Thymus (tissue), 14 donors: Measurements from ENCODE around the gene KANK4. TPM values are rescaled to one million over a fixed set of nuclear protein-coding genes. Genes with fewer than 3 reads are reported as not detected.

Experiments used
- DNase-seq, 9 donors: peaks; one replicate each; pipeline ENCODE4 v3.0.0-alpha.2; 2013; ENCODE audit warnings: low spot score in 9 of 9, low read depth in 6 of 9, missing footprints in 1 of 9
- H3K27ac ChIP-seq, 2 donors: one replicate each; pipeline ENCODE4 v1.5.1; 2013; ENCODE audit warnings: control low read depth in 1 of 2, low read depth in 1 of 2, low read length in 1 of 2, mild to moderate bottlenecking in 1 of 2, moderate library complexity in 1 of 2
- H3K27me3 ChIP-seq, 2 donors: one replicate each; pipeline ENCODE4 v1.5.1; 2013; ENCODE audit warnings: low read length in 1 of 2; ENCODE audit not compliant: control insufficient read depth in 2 of 2, insufficient read depth in 1 of 2
- H3K36me3 ChIP-seq, 2 donors: one replicate each; pipeline ENCODE4 v1.5.1; 2013; ENCODE audit warnings: low read length in 1 of 2, mild to moderate bottlenecking in 1 of 2, moderate library complexity in 1 of 2; ENCODE audit not compliant: control insufficient read depth in 2 of 2, insufficient read depth in 2 of 2
- H3K4me1 ChIP-seq, 2 donors: one replicate each; pipeline ENCODE4 v1.5.1; 2013; ENCODE audit warnings: low read length in 2 of 2; ENCODE audit not compliant: control insufficient read depth in 2 of 2, insufficient read depth in 2 of 2
- H3K4me3 ChIP-seq, 2 donors: one replicate each; pipeline ENCODE4 v1.5.1; 2013; ENCODE audit warnings: low read length in 2 of 2, control low read depth in 1 of 2, mild to moderate bottlenecking in 1 of 2
- H3K9me3 ChIP-seq, 2 donors: one replicate each; pipeline ENCODE4 v1.5.1; 2013; ENCODE audit warnings: low read length in 1 of 2, mild to moderate bottlenecking in 1 of 2; ENCODE audit not compliant: control insufficient read depth in 2 of 2, insufficient read depth in 1 of 2
- WGBS: extraction: QIAGEN DNeasy Blood & Tissue Kit; methylation state at CpG from one replicate; pipeline ENCODE4 v1.1.7; 2013; 5-methylcytosine and 5-hydroxymethylcytosine counted together
- long read RNA-seq, 10 donors: transcript quantifications; one replicate each; lab custom pipeline, GENCODE V29; 2026
- polyA plus RNA-seq: library from polyadenylated mRNA; stranded (reverse); fragments of 200-250 nt; gene quantifications from one replicate; pipeline ENCODE4 v1.2.3, GENCODE V29; 2013
- total RNA-seq: library from RNA; stranded (reverse); fragments of 120-200 nt; gene quantifications from one replicate; pipeline ENCODE4 v1.2.4, GENCODE V29; 2013
- donor health status: healthy.

The KANK4 gene
- total RNA-seq (0.99 TPM), polyA plus RNA-seq (0.21 TPM)
- long read RNA-seq, donor 1 = 0 reads
- long read RNA-seq, donor 2, partial matches to known transcripts = 490 of 490 reads
- long read RNA-seq, donor 2, other reads (novel, unspliced or antisense) = 0 of 490 reads
- long read RNA-seq, donor 3 = 0 reads
- long read RNA-seq, donor 4, full-length matches to known transcripts = 1 of 1 reads
- long read RNA-seq, donor 4, partial matches to known transcripts = 0 of 1 reads
- long read RNA-seq, donor 4, other reads (novel, unspliced or antisense) = 0 of 1 reads
- long read RNA-seq, donor 5 = 0 reads
- long read RNA-seq, donor 6 = 0 reads
- long read RNA-seq, donor 7 = 0 reads
- long read RNA-seq, donor 8 = 0 reads
- long read RNA-seq, donor 9 = 0 reads
- long read RNA-seq, donor 10 = 0 reads

GRCh38 chr1:62318756-62319544 is at the start of gene KANK4:
TSS of gene KANK4 (minus strand) at chr1:62319434. CDS start at chr1:62281564, 37,870 bp downstream.
- Histone ChIP-seq H3K27ac (no peak within 1 kb of the TSS), H3K27me3 (peaks cover 28 to 63% of the 10 kb centered on the region in 2 donors), H3K36me3 (no peaks in the 10 kb centered on the region), H3K4me1 (no peaks in the 10 kb centered on the region), H3K4me3 (peak within 1 kb of the TSS in 1 of 2 donors; percentile 31), H3K9me3 (no peaks in the 10 kb centered on the region)
- DNase-seq = no peak
- 2% methylated on average over 84 of the region's 84 CpGs for WGBS

GRCh38 chr1:62368989-62369388 is 49.8 kb upstream of the KANK4 start:
- no peak for DNase-seq
- Histone ChIP-seq H3K27me3 (no peaks in the 10 kb centered on the region), H3K27ac (no peak overlapping the region), H3K4me1 (no peaks in the 10 kb centered on the region), H3K9me3 (peaks cover 0 to 5% of the 10 kb centered on the region in 2 donors), H3K36me3 (no peaks in the 10 kb centered on the region), H3K4me3 (no peak overlapping the region)
- 94% methylated on average over 6 of the region's 6 CpGs for WGBS

GRCh38 chr1:62367005-62367557 is 47.8 kb upstream of the KANK4 start:
- DNase-seq = no peak
- Histone ChIP-seq H3K27me3 (no peaks in the 10 kb centered on the region), H3K36me3 (no peaks in the 10 kb centered on the region), H3K9me3 (peaks cover 0 to 5% of the 10 kb centered on the region in 2 donors), H3K27ac (no peak overlapping the region), H3K4me1 (peaks cover under 1 to 4% of the 10 kb centered on the region in 2 donors), H3K4me3 (no peak overlapping the region)
- 89% methylated on average over 7 of the region's 7 CpGs for WGBS

GRCh38 chr1:62364721-62365120 is 45.5 kb upstream of the KANK4 start:
- no peaks in the 10 kb centered on the region for H3K27me3 ChIP-seq
- no peak for DNase-seq
- H3K36me3 ChIP-seq = no peaks in the 10 kb centered on the region
- peaks cover 4 to 13% of the 10 kb centered on the region in 2 donors for H3K4me1 ChIP-seq
- no peak overlapping the region for H3K27ac ChIP-seq
- peaks cover 0 to 5% of the 10 kb centered on the region in 2 donors for H3K9me3 ChIP-seq
- no peak overlapping the region for H3K4me3 ChIP-seq

- H3K4me3 ChIP-seq = no peak overlapping the region
- 97% methylated on average over 3 of the region's 3 CpGs for WGBS
- no peak for DNase-seq
- peaks cover 0 to 5% of the 10 kb centered on the region in 2 donors for H3K9me3 ChIP-seq
- peaks cover 12 to 30% of the 10 kb centered on the region in 2 donors for H3K4me1 ChIP-seq
- no peaks in the 10 kb centered on the region for H3K27me3 ChIP-seq
- H3K27ac ChIP-seq = no peak overlapping the region
- H3K36me3 ChIP-seq = no peaks in the 10 kb centered on the region
Observed at GRCh38 chr1:62362926-62363325, 43.7 kb upstream of the KANK4 start.

GRCh38 chr1:62362061-62362917 is 43.1 kb upstream of the KANK4 start:
- Histone ChIP-seq H3K27me3 (no peaks in the 10 kb centered on the region), H3K4me3 (no peak overlapping the region), H3K9me3 (peaks cover 0 to 5% of the 10 kb centered on the region in 2 donors), H3K4me1 (peaks cover 12 to 36% of the 10 kb centered on the region in 2 donors), H3K27ac (peak overlapping the region in 1 of 2 donors; percentile 42), H3K36me3 (no peaks in the 10 kb centered on the region)
- 96% methylated on average over 11 of the region's 11 CpGs for WGBS
- DNase-seq = peak in 3 of 9 donors; percentile 15 to 49 (median 29)

GRCh38 chr1:62361431-62361830 is 42.2 kb upstream of the KANK4 start:
- WGBS = 91% methylated on average over 4 of the region's 4 CpGs
- no peak for DNase-seq
- peaks cover 12 to 37% of the 10 kb centered on the region in 2 donors for H3K4me1 ChIP-seq
- H3K36me3 ChIP-seq = no peaks in the 10 kb centered on the region
- H3K4me3 ChIP-seq = no peak overlapping the region
- H3K9me3 ChIP-seq = no peaks in the 10 kb centered on the region
- H3K27me3 ChIP-seq = no peaks in the 10 kb centered on the region
- H3K27ac ChIP-seq = no peak overlapping the region

- Histone ChIP-seq H3K9me3 (no peaks in the 10 kb centered on the region), H3K4me1 (peaks cover 12 to 37% of the 10 kb centered on the region in 2 donors), H3K27me3 (no peaks in the 10 kb centered on the region), H3K4me3 (no peak overlapping the region), H3K27ac (peak overlapping the region; percentile 88 to 96), H3K36me3 (no peaks in the 10 kb centered on the region)
- DNase-seq = peak; percentile 52 to 92 (median 77)
- 65% methylated on average over 11 of the region's 11 CpGs for WGBS
Observed at GRCh38 chr1:62358665-62359373, 39.6 kb upstream of the KANK4 start.
